Measurements from ENCODE around the gene SPTBN1.

The SPTBN1 gene

DNA sequence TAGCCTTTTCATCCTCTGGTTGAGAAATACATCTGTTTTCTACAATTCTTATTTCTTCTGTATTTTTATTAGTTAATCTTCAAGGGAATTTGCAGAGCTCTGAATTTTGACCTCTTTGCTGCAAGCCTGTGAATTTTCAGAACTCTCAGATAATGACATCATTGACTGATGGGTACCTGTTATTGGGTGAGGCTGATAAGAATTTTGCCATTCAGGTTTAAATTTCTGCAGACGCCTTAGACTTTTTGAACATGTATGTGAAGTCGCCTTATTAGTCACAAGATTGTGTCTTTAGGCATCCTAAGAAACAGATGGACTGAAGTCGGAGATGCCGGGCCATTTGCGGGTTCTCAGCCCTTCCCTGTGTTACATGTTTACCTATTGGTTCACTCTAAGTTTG, 82.4 kb downstream of the SPTBN1 start (continued):
- TF ChIP-seq, protein P1, sequence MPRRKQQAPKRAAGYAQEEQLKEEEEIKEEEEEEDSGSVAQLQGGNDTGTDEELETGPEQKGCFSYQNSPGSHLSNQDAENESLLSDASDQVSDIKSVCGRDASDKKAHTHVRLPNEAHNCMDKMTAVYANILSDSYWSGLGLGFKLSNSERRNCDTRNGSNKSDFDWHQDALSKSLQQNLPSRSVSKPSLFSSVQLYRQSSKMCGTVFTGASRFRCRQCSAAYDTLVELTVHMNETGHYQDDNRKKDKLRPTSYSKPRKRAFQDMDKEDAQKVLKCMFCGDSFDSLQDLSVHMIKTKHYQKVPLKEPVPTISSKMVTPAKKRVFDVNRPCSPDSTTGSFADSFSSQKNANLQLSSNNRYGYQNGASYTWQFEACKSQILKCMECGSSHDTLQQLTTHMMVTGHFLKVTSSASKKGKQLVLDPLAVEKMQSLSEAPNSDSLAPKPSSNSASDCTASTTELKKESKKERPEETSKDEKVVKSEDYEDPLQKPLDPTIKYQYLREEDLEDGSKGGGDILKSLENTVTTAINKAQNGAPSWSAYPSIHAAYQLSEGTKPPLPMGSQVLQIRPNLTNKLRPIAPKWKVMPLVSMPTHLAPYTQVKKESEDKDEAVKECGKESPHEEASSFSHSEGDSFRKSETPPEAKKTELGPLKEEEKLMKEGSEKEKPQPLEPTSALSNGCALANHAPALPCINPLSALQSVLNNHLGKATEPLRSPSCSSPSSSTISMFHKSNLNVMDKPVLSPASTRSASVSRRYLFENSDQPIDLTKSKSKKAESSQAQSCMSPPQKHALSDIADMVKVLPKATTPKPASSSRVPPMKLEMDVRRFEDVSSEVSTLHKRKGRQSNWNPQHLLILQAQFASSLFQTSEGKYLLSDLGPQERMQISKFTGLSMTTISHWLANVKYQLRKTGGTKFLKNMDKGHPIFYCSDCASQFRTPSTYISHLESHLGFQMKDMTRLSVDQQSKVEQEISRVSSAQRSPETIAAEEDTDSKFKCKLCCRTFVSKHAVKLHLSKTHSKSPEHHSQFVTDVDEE (CRISPR knock-in tag; IDR thresholded peaks at IDR 0.05): no peak
- no peak for TF ChIP-seq ZNF565 (CRISPR knock-in tag; conservative IDR thresholded peaks at IDR 0.05; ENCODE audit: low read depth)

DNA sequence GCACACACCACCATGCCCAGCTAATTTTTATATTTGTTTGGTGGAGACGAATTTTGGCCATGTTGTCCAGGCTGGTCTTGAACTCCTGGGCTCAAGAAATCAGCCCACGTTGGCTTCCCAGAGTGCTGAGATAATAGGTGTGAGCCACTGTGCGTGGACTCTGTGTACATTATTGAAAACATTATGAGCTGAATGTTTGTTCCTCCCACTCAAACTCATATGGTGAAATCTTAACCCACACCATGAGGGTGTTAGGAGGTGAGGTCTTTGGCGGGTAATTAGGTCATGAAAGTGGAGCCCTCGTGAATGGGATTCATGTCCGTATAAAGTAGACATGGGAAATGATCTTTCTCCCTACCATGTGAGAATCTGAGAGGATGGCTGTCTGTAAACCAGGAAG, 83.6 kb downstream of the SPTBN1 start:
- ATAC-seq: no peak
- TF ChIP-seq BACH2 (CRISPR knock-in tag; IDR thresholded peaks at IDR 0.05; ENCODE audit: borderline replicate concordance) (no peak), ESRRG (CRISPR knock-in tag; IDR thresholded peaks at IDR 0.05) (no peak), ZFP30 (CRISPR knock-in tag; IDR thresholded peaks at IDR 0.05) (no peak), CSDC2 (CRISPR knock-in tag; IDR thresholded peaks at IDR 0.05) (no peak), ARNTL (CRISPR knock-in tag; IDR thresholded peaks at IDR 0.05; ENCODE audit: borderline replicate concordance, low read depth) (no peak), TOX (CRISPR knock-in tag; IDR thresholded peaks at IDR 0.05; ENCODE audit: borderline replicate concordance) (no peak), ZFP3 (CRISPR knock-in tag; IDR thresholded peaks at IDR 0.05) (no peak), SNAI2 (CRISPR knock-in tag; IDR thresholded peaks at IDR 0.05) (no peak), GLIS3 (CRISPR knock-in tag; IDR thresholded peaks at IDR 0.05) (no peak), ZNF70 (CRISPR knock-in tag; IDR thresholded peaks at IDR 0.05) (no peak), ZNF8 (CRISPR knock-in tag; IDR thresholded peaks at IDR 0.05) (no peak), ZC3H10 (CRISPR knock-in tag; IDR thresholded peaks at IDR 0.05) (no peak), CREB5 (CRISPR knock-in tag; IDR thresholded peaks at IDR 0.05; ENCODE audit: low read depth) (no peak)
- TF ChIP-seq, protein P2, sequence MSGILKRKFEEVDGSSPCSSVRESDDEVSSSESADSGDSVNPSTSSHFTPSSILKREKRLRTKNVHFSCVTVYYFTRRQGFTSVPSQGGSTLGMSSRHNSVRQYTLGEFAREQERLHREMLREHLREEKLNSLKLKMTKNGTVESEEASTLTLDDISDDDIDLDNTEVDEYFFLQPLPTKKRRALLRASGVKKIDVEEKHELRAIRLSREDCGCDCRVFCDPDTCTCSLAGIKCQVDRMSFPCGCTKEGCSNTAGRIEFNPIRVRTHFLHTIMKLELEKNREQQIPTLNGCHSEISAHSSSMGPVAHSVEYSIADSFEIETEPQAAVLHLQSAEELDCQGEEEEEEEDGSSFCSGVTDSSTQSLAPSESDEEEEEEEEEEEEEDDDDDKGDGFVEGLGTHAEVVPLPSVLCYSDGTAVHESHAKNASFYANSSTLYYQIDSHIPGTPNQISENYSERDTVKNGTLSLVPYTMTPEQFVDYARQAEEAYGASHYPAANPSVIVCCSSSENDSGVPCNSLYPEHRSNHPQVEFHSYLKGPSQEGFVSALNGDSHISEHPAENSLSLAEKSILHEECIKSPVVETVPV (CRISPR knock-in tag; IDR thresholded peaks at IDR 0.05): no peak
- TF ChIP-seq, protein P1 (CRISPR knock-in tag; IDR thresholded peaks at IDR 0.05): no peak

- TF ChIP-seq OSR1 (CRISPR knock-in tag; IDR thresholded peaks at IDR 0.05): no peak
- no peak for TF ChIP-seq SNAI2 (CRISPR knock-in tag; IDR thresholded peaks at IDR 0.05)
- no peak for TF ChIP-seq ZFP30 (CRISPR knock-in tag; IDR thresholded peaks at IDR 0.05)
- TF ChIP-seq RARB (CRISPR knock-in tag; IDR thresholded peaks at IDR 0.05): no peak
- no peak for TF ChIP-seq TCF4 (CRISPR knock-in tag; IDR thresholded peaks at IDR 0.05; ENCODE audit: borderline replicate concordance)
- TF ChIP-seq ZNF565 (CRISPR knock-in tag; conservative IDR thresholded peaks at IDR 0.05; ENCODE audit: low read depth): no peak
- no peak for TF ChIP-seq CREB5 (CRISPR knock-in tag; IDR thresholded peaks at IDR 0.05; ENCODE audit: low read depth)
- TF ChIP-seq PPARA (CRISPR knock-in tag; IDR thresholded peaks at IDR 0.05; ENCODE audit: borderline replicate concordance): no peak
- no peak for TF ChIP-seq ARNTL (CRISPR knock-in tag; IDR thresholded peaks at IDR 0.05; ENCODE audit: borderline replicate concordance, low read depth)
- no peak for TF ChIP-seq GLIS3 (CRISPR knock-in tag; IDR thresholded peaks at IDR 0.05)
- TF ChIP-seq ZFP3 (CRISPR knock-in tag; IDR thresholded peaks at IDR 0.05): no peak
- no peak for TF ChIP-seq ISL1 (CRISPR knock-in tag; IDR thresholded peaks at IDR 0.05)
- TF ChIP-seq ZC3H10 (CRISPR knock-in tag; IDR thresholded peaks at IDR 0.05): no peak
- no peak for TF ChIP-seq BACH2 (CRISPR knock-in tag; IDR thresholded peaks at IDR 0.05; ENCODE audit: borderline replicate concordance)
- no peak for TF ChIP-seq CSDC2 (CRISPR knock-in tag; IDR thresholded peaks at IDR 0.05)
- TF ChIP-seq, protein P3, sequence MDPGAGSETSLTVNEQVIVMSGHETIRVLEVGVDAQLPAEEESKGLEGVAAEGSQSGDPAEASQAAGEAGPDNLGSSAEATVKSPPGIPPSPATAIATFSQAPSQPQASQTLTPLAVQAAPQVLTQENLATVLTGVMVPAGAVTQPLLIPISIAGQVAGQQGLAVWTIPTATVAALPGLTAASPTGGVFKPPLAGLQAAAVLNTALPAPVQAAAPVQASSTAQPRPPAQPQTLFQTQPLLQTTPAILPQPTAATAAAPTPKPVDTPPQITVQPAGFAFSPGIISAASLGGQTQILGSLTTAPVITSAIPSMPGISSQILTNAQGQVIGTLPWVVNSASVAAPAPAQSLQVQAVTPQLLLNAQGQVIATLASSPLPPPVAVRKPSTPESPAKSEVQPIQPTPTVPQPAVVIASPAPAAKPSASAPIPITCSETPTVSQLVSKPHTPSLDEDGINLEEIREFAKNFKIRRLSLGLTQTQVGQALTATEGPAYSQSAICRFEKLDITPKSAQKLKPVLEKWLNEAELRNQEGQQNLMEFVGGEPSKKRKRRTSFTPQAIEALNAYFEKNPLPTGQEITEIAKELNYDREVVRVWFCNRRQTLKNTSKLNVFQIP (CRISPR knock-in tag; IDR thresholded peaks at IDR 0.05; ENCODE audit: borderline replicate concordance, low read depth): no peak
- ATAC-seq: no peak
These were observed 84.1 kb downstream of the SPTBN1 start for GRCh38 chr2:54540194-54540593.
